H1 (cell line): ENCODE data around the gene SLC37A2. TPM values are rescaled to one million over a fixed set of nuclear protein-coding genes. Genes with fewer than 3 reads are reported as not detected.

Experiments
- EZH2 ChIP-seq: fragments of 200-600 bp; sonication (generic); IDR thresholded peaks from 2 replicates; pipeline ENCODE4 v1.7.1; 2012; ENCODE audit warnings: low read depth, mild to moderate bottlenecking, moderate library complexity, low read length, inconsistent platforms; ENCODE audit not compliant: severe bottlenecking
- POLR2A ChIP-seq, 2 experiments: IDR thresholded peaks; 1 replicate in 1 of 2; 2 replicates in 1 of 2; pipeline ENCODE4 v1.6.1; 2011; ENCODE audit warnings: low read depth in 2 of 2, low read length in 2 of 2, mild to moderate bottlenecking in 2 of 2; ENCODE audit errors: control extremely low read depth in 1 of 2
- polyA plus RNA-seq, 7 experiments: library from polyadenylated mRNA; depleted of rRNA in 3 of 7; stranded (reverse) in 5 of 7; unstranded in 2 of 7; fragments of >200 nt in 5 of 7; fragments of 200-250 nt in 2 of 7; gene quantifications; 1 replicate in 5 of 7; 2 replicates in 1 of 7; 4 replicates in 1 of 7; pipeline versions ENCODE4 v1.2.1 to v1.2.3, GENCODE V29; 2011 to 2013; ENCODE audit warnings: missing spikeins in 2 of 7, mixed read lengths in 2 of 7
- total RNA-seq: library from RNA; stranded (reverse); fragmentation: NEBNext Ultra II Directional; extraction: Animal tissue kit (Norgen Biotek cat#: 25700); gene quantifications from 2 replicates; pipeline ENCODE4 v1.2.1, GENCODE V29; 2021
- TF ChIP-seq, protein P1 (sequence below): fragments of 300-600 bp; sonication (generic); IDR thresholded peaks from 2 replicates; pipeline ENCODE4 v1.7.1; 2012; ENCODE audit warnings: low read length, moderate library complexity, mild to moderate bottlenecking, inconsistent platforms; ENCODE audit not compliant: insufficient replicate concordance

SLC37A2 gene
- total and polyA plus RNA-seq, 2 of the 8 experiments (the other 6 are each of a cell fraction or from before 2014, with no cell fraction given): 1.3 to 1.9 TPM

DNA sequence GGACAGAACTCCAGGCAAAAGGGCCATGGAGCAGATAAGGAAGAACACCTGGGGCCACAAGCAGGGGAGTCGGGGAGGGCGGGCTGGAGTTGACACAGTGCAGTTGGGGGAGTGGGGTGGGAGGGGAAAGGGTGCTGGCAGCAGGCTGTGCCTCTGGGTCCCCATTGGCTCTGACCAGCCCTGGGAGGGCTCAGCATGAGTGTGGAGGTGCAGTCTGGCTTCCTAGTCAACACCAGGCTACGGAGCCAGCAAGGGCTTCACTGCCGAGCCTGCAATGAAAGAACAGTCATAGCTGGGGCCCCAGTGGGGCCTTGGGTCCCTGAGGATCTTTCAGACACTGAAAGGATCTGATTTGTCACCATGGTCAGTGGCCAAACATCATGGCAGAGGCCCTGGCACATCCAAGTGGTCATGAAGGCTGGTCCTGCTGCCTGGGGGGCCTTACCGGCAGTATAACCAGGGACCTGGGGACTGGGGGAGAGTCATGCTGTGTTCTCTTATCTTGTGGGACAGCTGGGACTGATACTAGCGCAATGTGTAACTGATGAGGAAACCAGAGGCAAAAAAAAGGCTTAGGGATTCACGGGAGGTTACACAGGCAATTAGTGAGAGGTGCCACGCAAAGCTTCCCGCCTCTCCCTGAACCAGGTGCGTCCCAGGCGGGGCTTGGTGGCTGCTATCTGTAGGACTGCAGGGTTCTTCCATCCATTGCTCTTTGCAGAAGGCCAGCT is 11.6 kb downstream of the SLC37A2 start (continued):
- TF ChIP-seq, protein P1, sequence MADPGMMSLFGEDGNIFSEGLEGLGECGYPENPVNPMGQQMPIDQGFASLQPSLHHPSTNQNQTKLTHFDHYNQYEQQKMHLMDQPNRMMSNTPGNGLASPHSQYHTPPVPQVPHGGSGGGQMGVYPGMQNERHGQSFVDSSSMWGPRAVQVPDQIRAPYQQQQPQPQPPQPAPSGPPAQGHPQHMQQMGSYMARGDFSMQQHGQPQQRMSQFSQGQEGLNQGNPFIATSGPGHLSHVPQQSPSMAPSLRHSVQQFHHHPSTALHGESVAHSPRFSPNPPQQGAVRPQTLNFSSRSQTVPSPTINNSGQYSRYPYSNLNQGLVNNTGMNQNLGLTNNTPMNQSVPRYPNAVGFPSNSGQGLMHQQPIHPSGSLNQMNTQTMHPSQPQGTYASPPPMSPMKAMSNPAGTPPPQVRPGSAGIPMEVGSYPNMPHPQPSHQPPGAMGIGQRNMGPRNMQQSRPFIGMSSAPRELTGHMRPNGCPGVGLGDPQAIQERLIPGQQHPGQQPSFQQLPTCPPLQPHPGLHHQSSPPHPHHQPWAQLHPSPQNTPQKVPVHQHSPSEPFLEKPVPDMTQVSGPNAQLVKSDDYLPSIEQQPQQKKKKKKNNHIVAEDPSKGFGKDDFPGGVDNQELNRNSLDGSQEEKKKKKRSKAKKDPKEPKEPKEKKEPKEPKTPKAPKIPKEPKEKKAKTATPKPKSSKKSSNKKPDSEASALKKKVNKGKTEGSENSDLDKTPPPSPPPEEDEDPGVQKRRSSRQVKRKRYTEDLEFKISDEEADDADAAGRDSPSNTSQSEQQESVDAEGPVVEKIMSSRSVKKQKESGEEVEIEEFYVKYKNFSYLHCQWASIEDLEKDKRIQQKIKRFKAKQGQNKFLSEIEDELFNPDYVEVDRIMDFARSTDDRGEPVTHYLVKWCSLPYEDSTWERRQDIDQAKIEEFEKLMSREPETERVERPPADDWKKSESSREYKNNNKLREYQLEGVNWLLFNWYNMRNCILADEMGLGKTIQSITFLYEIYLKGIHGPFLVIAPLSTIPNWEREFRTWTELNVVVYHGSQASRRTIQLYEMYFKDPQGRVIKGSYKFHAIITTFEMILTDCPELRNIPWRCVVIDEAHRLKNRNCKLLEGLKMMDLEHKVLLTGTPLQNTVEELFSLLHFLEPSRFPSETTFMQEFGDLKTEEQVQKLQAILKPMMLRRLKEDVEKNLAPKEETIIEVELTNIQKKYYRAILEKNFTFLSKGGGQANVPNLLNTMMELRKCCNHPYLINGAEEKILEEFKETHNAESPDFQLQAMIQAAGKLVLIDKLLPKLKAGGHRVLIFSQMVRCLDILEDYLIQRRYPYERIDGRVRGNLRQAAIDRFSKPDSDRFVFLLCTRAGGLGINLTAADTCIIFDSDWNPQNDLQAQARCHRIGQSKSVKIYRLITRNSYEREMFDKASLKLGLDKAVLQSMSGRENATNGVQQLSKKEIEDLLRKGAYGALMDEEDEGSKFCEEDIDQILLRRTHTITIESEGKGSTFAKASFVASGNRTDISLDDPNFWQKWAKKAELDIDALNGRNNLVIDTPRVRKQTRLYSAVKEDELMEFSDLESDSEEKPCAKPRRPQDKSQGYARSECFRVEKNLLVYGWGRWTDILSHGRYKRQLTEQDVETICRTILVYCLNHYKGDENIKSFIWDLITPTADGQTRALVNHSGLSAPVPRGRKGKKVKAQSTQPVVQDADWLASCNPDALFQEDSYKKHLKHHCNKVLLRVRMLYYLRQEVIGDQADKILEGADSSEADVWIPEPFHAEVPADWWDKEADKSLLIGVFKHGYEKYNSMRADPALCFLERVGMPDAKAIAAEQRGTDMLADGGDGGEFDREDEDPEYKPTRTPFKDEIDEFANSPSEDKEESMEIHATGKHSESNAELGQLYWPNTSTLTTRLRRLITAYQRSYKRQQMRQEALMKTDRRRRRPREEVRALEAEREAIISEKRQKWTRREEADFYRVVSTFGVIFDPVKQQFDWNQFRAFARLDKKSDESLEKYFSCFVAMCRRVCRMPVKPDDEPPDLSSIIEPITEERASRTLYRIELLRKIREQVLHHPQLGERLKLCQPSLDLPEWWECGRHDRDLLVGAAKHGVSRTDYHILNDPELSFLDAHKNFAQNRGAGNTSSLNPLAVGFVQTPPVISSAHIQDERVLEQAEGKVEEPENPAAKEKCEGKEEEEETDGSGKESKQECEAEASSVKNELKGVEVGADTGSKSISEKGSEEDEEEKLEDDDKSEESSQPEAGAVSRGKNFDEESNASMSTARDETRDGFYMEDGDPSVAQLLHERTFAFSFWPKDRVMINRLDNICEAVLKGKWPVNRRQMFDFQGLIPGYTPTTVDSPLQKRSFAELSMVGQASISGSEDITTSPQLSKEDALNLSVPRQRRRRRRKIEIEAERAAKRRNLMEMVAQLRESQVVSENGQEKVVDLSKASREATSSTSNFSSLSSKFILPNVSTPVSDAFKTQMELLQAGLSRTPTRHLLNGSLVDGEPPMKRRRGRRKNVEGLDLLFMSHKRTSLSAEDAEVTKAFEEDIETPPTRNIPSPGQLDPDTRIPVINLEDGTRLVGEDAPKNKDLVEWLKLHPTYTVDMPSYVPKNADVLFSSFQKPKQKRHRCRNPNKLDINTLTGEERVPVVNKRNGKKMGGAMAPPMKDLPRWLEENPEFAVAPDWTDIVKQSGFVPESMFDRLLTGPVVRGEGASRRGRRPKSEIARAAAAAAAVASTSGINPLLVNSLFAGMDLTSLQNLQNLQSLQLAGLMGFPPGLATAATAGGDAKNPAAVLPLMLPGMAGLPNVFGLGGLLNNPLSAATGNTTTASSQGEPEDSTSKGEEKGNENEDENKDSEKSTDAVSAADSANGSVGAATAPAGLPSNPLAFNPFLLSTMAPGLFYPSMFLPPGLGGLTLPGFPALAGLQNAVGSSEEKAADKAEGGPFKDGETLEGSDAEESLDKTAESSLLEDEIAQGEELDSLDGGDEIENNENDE: no peak
- no peak for TF ChIP-seq POLR2A (IDR thresholded peaks at IDR 0.05; ENCODE audit: control extremely low read depth in 1 of 2, low read depth in 2 of 2, low read length in 2 of 2)
- TF ChIP-seq EZH2: no peak
